GM23338 (cell line): ENCODE data around the gene HYCC2. TPM values are rescaled to one million over a fixed set of nuclear protein-coding genes. Genes with fewer than 3 reads are reported as not detected.

Source experiments
- ATAC-seq: fragments of 200-7000 bp; cut with Tn5 transposase; 3 replicates; pipeline ENCODE4 v1.9.1; 2020
- DNase-seq: peaks from one replicate; pipeline ENCODE4 v3.0.0-alpha.2; 2015; ENCODE audit warnings: low spot score
- H2AFZ ChIP-seq: fragments of 200-600 bp; sonication (generic); 2 replicates; pipeline ENCODE4 v1.8.0; 2016; ENCODE audit warnings: antibody characterized with exemption, mild to moderate bottlenecking, moderate library complexity
- H3F3A ChIP-seq: fragments of 200-600 bp; sonication (generic); replicated peaks from 2 replicates; pipeline ENCODE4 v1.8.0; 2017; ENCODE audit warnings: antibody characterized with exemption, mixed run types, low read depth
- H3K27ac ChIP-seq: fragments of 200-600 bp; sonication (generic); 2 replicates; pipeline ENCODE4 v1.6.1; 2016; ENCODE audit warnings: low read depth
- H3K27me3 ChIP-seq: fragments of 200-600 bp; sonication (generic); 2 replicates; pipeline ENCODE4 v1.8.0; 2016; ENCODE audit warnings: mild to moderate bottlenecking, mixed run types, moderate library complexity; ENCODE audit not compliant: insufficient read depth
- H3K36me3 ChIP-seq: fragments of 200-600 bp; sonication (generic); 2 replicates; pipeline ENCODE4 v1.8.0; 2016; ENCODE audit warnings: mild to moderate bottlenecking; ENCODE audit not compliant: insufficient read depth
- H3K4me1 ChIP-seq: fragments of 200-600 bp; sonication (generic); 2 replicates; pipeline ENCODE4 v1.8.0; 2016; ENCODE audit warnings: mild to moderate bottlenecking, moderate library complexity; ENCODE audit not compliant: insufficient read depth
- H3K4me2 ChIP-seq: fragments of 200-600 bp; sonication (generic); 2 replicates; pipeline ENCODE4 v1.7.1; 2017; ENCODE audit warnings: mixed run types
- H3K4me3 ChIP-seq: fragments of 200-600 bp; sonication (generic); 2 replicates; pipeline ENCODE4 v1.6.1; 2016; ENCODE audit warnings: mixed run types
- H3K79me2 ChIP-seq: fragments of 200-600 bp; sonication (generic); replicated peaks from 2 replicates; pipeline ENCODE4 v1.8.0; 2017; ENCODE audit warnings: mild to moderate bottlenecking; ENCODE audit not compliant: insufficient read depth
- H3K9me2 ChIP-seq: fragments of 200-600 bp; sonication (generic); 2 replicates; pipeline ENCODE4 v1.8.0; 2017; ENCODE audit not compliant: insufficient read depth
- H4K20me1 ChIP-seq: fragments of 200-600 bp; sonication (generic); replicated peaks from 2 replicates; pipeline ENCODE4 v1.8.0; 2017; ENCODE audit warnings: mild to moderate bottlenecking; ENCODE audit not compliant: insufficient read depth
- H3K27ac Mint-ChIP-seq: 2 replicates; pipeline ENCODE4 v1.8.0; 2020; ENCODE audit warnings: inconsistent platforms, mild to moderate bottlenecking, moderate library complexity, mixed read lengths
- H3K27me3 Mint-ChIP-seq: 3 replicates; pipeline ENCODE4 v1.8.0; 2022; ENCODE audit warnings: low read depth, mild to moderate bottlenecking, moderate library complexity, mixed read lengths, inconsistent platforms; ENCODE audit not compliant: insufficient read depth, poor library complexity
- H3K36me3 Mint-ChIP-seq: 3 replicates; pipeline ENCODE4 v1.8.0; 2021; ENCODE audit warnings: low read depth, mild to moderate bottlenecking, inconsistent platforms, moderate library complexity, mixed read lengths
- H3K4me1 Mint-ChIP-seq: 3 replicates; pipeline ENCODE4 v1.8.0; 2020; ENCODE audit warnings: mild to moderate bottlenecking, inconsistent platforms, mixed read lengths
- H3K4me3 Mint-ChIP-seq: 3 replicates; pipeline ENCODE4 v1.8.0; 2021; ENCODE audit warnings: moderate library complexity, mild to moderate bottlenecking, inconsistent platforms, mixed read lengths
- H3K9me3 Mint-ChIP-seq: 3 replicates; pipeline ENCODE4 v1.8.0; 2020; ENCODE audit warnings: moderate library complexity, mild to moderate bottlenecking, inconsistent platforms, mixed read lengths
- CREB1 ChIP-seq: fragments of 250-450 bp; sonication (Bioruptor Pico); IDR thresholded peaks from 2 replicates; pipeline ENCODE4 v1.5.0; 2020; ENCODE audit warnings: low read depth, mild to moderate bottlenecking, moderate library complexity
- CTCF ChIP-seq, 2 experiments: fragments of 200-600 bp in 1 of 2; sonication (generic) in 1 of 2; conservative IDR thresholded peaks; 2 replicates each; pipeline versions ENCODE4 v1.5.1 to v1.6.1; 2016 to 2017; ENCODE audit warnings: antibody characterized with exemption in 2 of 2, low read depth in 2 of 2, mild to moderate bottlenecking in 2 of 2, moderate library complexity in 1 of 2
- ETS1 ChIP-seq: IDR thresholded peaks from 2 replicates; pipeline ENCODE4 v1.6.1; 2016; ENCODE audit warnings: antibody characterized with exemption
- EZH2 ChIP-seq: fragments of 200-600 bp; sonication (generic); IDR thresholded peaks from one replicate; pipeline ENCODE4 v1.8.0; 2017; ENCODE audit warnings: antibody characterized with exemption, mild to moderate bottlenecking, low read depth; ENCODE audit not compliant: unreplicated experiment
- EZH2phosphoT487 ChIP-seq: fragments of 200-600 bp; sonication (generic); IDR thresholded peaks from one replicate; pipeline ENCODE4 v1.8.1; 2018; ENCODE audit warnings: antibody characterized with exemption; ENCODE audit not compliant: unreplicated experiment
- JUNB ChIP-seq: IDR thresholded peaks from one replicate; pipeline ENCODE4 v1.6.1; 2016; ENCODE audit warnings: antibody characterized with exemption; ENCODE audit not compliant: unreplicated experiment
- NANOG ChIP-seq: IDR thresholded peaks from 2 replicates; pipeline ENCODE4 v1.6.1; 2016; ENCODE audit warnings: antibody characterized with exemption, borderline replicate concordance
- POLR2AphosphoS5 ChIP-seq: IDR thresholded peaks from 2 replicates; pipeline ENCODE4 v1.6.1; 2016; ENCODE audit warnings: antibody characterized with exemption, low read depth
- REST ChIP-seq: IDR thresholded peaks from one replicate; pipeline ENCODE4 v1.6.1; 2018; ENCODE audit warnings: antibody characterized with exemption; ENCODE audit not compliant: unreplicated experiment
- STAT1 ChIP-seq: IDR thresholded peaks from one replicate; pipeline ENCODE4 v1.6.1; 2016; ENCODE audit warnings: antibody characterized with exemption; ENCODE audit not compliant: unreplicated experiment
- ZNF114 ChIP-seq: fragments of 250-450 bp; sonication (Bioruptor Pico); IDR thresholded peaks from 2 replicates; pipeline ENCODE4 v1.5.0; 2020; ENCODE audit warnings: mild to moderate bottlenecking, moderate library complexity
- ZNF331 ChIP-seq: fragments of 250-450 bp; sonication (Bioruptor Pico); IDR thresholded peaks from 2 replicates; pipeline ENCODE4 v1.5.0; 2020; ENCODE audit warnings: low read depth, mild to moderate bottlenecking, moderate library complexity
- ZNF462 ChIP-seq: fragments of 250-450 bp; sonication (Bioruptor Pico); IDR thresholded peaks from 2 replicates; pipeline ENCODE4 v1.5.0; 2020; ENCODE audit warnings: mild to moderate bottlenecking, moderate library complexity
- polyA plus RNA-seq: library from polyadenylated mRNA; unstranded; fragments of >200 nt; fragmentation: Nextera tagmentation; extraction: Ambion mirVana; gene quantifications from 2 replicates; pipeline ENCODE4 v1.2.1, GENCODE V29; 2016
- total RNA-seq: library from RNA; depleted of rRNA; stranded (reverse); fragments of >200 nt; shearing (Covaris generic); gene quantifications from 2 replicates; pipeline ENCODE4 v1.2.3, GENCODE V29; 2014

The HYCC2 gene
- total and polyA plus RNA-seq, 2 experiments from 2014 or later: 2.4 to 4.8 TPM

GRCh38 chr2:201058914-201059313, 12.6 kb downstream of the HYCC2 start:
- no peak overlapping the region for H3K4me2 ChIP-seq
- no peaks in the 10 kb centered on the region for H4K20me1 ChIP-seq
- H3K4me1 ChIP-seq: no peaks in the 10 kb centered on the region
- no peak overlapping the region for H3K27ac ChIP-seq
- TF ChIP-seq NANOG: no peak
- TF ChIP-seq CREB1 (CRISPR knock-in tag): no peak
- TF ChIP-seq ETS1: no peak
- TF ChIP-seq ZNF331 (CRISPR knock-in tag): no peak
- TF ChIP-seq CTCF (conservative IDR thresholded peaks at IDR 0.05; ENCODE audit: low read depth in 2 of 2): no peak
- TF ChIP-seq ZNF462 (CRISPR knock-in tag): no peak
- no peak for TF ChIP-seq EZH2phosphoT487
- TF ChIP-seq EZH2: no peak
- no peak for TF ChIP-seq REST
- TF ChIP-seq JUNB: no peak
- TF ChIP-seq ZNF114: no peak
- no peak for TF ChIP-seq STAT1
- TF ChIP-seq POLR2AphosphoS5: no peak
- peaks cover 4% of the 10 kb centered on the region; the same call in 1 of the 2 replicates for H3K79me2 ChIP-seq
- no peak overlapping the region for H3K4me3 ChIP-seq
- ATAC-seq: no peak
- Mint-ChIP-seq H3K4me1 (no peaks in the 10 kb centered on the region), H3K36me3 (no peaks in the 10 kb centered on the region), H3K27ac (no peak overlapping the region), H3K4me3 (no peak overlapping the region), H3K9me3 (no peaks in the 10 kb centered on the region), H3K27me3 (peaks cover 2% of the 10 kb centered on the region)
- H3K9me2 ChIP-seq: no peaks in the 10 kb centered on the region
- no peaks in the 10 kb centered on the region for H3K27me3 ChIP-seq
- no peak for DNase-seq
- H3F3A ChIP-seq: no peaks in the 10 kb centered on the region
- no peaks in the 10 kb centered on the region for H3K36me3 ChIP-seq
- no peak overlapping the region for H2AFZ ChIP-seq
